Left colon (tissue), 2 donors: ENCODE results near the gene LYRM4. TPM values are rescaled to one million over a fixed set of nuclear protein-coding genes. Genes with fewer than 3 reads are reported as not detected.

Source experiments
- ATAC-seq: fragments of 200-7000 bp; cut with Tn5 transposase; one replicate; pipeline ENCODE4 v1.9.1; 2020; ENCODE audit warnings: mild to moderate bottlenecking, moderate library complexity
- DNase-seq, 2 donors: peaks; one replicate each; pipeline ENCODE4 v3.0.0-alpha.2; 2020
- intact Hi-C, 2 donors: fragments of 100-400 bp; cut with DNase I in 1 of 2; cut with micrococcal nuclease in 1 of 2; formaldehyde crosslinking; loops; one replicate each; pipeline versions ENCODE4 v1.11.2 to v1.14.0; 2022; cut with DNase I, micrococcal nuclease
- total RNA-seq, 2 donors: library from RNA; stranded (reverse); fragmentation: NEBNext Ultra II Directional; extraction: Animal tissue kit (Norgen Biotek cat#: 25700); gene quantifications; one replicate each; pipeline ENCODE4 v1.2.1, GENCODE V29; 2021
- donor health status: DM: no; HTN: no; CAD: no.
- donor health status: DM: yes; HTN: yes; CAD: no.

LYRM4 gene
- total RNA-seq, 2 donors from 2014 or later: 12.1 to 12.5 TPM

DNA sequence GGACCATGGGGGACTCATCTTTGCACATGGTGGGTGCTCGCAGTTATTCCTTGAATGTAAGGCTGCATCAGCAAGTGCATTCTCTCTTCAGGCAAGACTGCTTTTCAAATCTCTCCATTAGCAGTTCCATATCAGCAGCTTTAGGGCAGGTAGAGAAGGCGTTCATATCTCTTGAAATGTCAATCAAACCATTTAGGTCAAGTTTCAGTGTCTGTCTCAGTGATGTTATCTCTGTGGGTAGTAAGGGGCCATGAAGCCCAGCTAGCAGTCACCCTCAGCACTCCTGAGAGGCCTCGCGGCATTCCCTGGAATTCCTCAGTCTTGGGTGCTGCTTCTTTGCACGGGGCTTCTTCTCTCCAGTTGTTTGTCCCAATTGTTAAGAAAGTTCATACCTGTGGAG lies 24.8 kb upstream of the LYRM4 start:
- DNase-seq (no peak), ATAC-seq (no peak)
- intact Hi-C loops: no loop called here

GRCh38 chr6:5285081-5285480 lies 24.3 kb upstream of the LYRM4 start:
- intact Hi-C loops: no loop called here
- ATAC-seq: no peak

GRCh38 chr6:5282191-5282623 lies 21.5 kb upstream of the LYRM4 start:
- ATAC-seq: no peak
- intact Hi-C loops: no loop called here
- no peak for DNase-seq

More at GRCh38 chr6:5285081-5285480, 24.3 kb upstream of the LYRM4 start:
- no peak for DNase-seq

DNA sequence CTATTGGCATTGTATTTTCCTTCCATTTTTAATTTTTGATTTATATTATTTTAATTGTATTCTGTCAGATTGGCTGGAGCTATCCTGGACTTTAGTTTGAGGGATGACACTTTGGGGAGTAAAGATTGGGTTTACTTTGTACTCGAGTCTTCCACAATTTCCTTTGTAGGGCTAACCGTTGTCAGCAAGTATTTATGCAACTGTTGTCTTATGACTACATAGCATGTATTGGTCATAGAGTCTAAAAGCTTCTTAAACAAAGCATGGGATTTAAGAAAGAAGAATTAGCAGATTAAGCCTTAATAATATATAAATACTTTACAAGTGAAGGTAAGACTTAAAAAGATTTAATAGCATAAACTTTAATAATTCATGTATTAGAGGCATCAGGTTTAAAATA lies 20.2 kb upstream of the LYRM4 start:
- DNase-seq (no peak), ATAC-seq (no peak)
- intact Hi-C loops: no loop called here

GRCh38 chr6:5279891-5280338 lies 19.2 kb upstream of the LYRM4 start:
- intact Hi-C loops: no loop called here
- no peak for ATAC-seq
- no peak for DNase-seq

GRCh38 chr6:5278565-5279120 lies 17.9 kb upstream of the LYRM4 start:
- DNase-seq: no peak
- no peak for ATAC-seq
- intact Hi-C loops: no loop called here

- intact Hi-C loops: no loop called here
- no peak for DNase-seq
- ATAC-seq: no peak
These were observed 17.3 kb upstream of the LYRM4 start for GRCh38 chr6:5278047-5278446.

GRCh38 chr6:5277589-5277988 lies 16.8 kb upstream of the LYRM4 start:
- DNase-seq: no peak

GRCh38 chr6:5276581-5276980 lies 15.8 kb upstream of the LYRM4 start:
- intact Hi-C loops: no loop called here
- DNase-seq (no peak), ATAC-seq (no peak)

More at GRCh38 chr6:5277589-5277988, 16.8 kb upstream of the LYRM4 start:
- intact Hi-C loops: no loop called here
- no peak for ATAC-seq

GRCh38 chr6:5275497-5275896 lies 14.7 kb upstream of the LYRM4 start:
- DNase-seq (no peak), ATAC-seq (no peak)
- intact Hi-C loops: no loop called here

GRCh38 chr6:5274231-5274630 lies 13.5 kb upstream of the LYRM4 start:
- no peak for ATAC-seq
- intact Hi-C loops: no loop called here

GRCh38 chr6:5271926-5272325 lies 11.2 kb upstream of the LYRM4 start:
- intact Hi-C loops: no loop called here
- DNase-seq: no peak
- ATAC-seq: no peak

More at GRCh38 chr6:5274231-5274630, 13.5 kb upstream of the LYRM4 start:
- DNase-seq: no peak

- no peak for ATAC-seq
- no peak for DNase-seq
- intact Hi-C loops: no loop called here
These were observed 9.4 kb upstream of the LYRM4 start for GRCh38 chr6:5270093-5270680.

GRCh38 chr6:5266423-5266822 lies 5.7 kb upstream of the LYRM4 start:
- intact Hi-C loops: no loop called here
- DNase-seq (no peak), ATAC-seq (no peak)

GRCh38 chr6:5261545-5262109 lies 877 bp upstream of the LYRM4 start:
- ATAC-seq (no peak), DNase-seq (no peak)
- intact Hi-C loops: no loop called here

- intact Hi-C loops: no loop called here
- DNase-seq: peak; percentile 73 to 77
- ATAC-seq: peak; percentile 74
These were observed 584 bp downstream of the LYRM4 start for GRCh38 chr6:5260111-5260620.

GRCh38 chr6:5259428-5259827 lies 1.3 kb downstream of the LYRM4 start:
- no peak for ATAC-seq
- intact Hi-C loops: no loop called here

GRCh38 chr6:5257400-5257799 lies 3.4 kb downstream of the LYRM4 start:
- no peak for ATAC-seq
- intact Hi-C loops: no loop called here

More at GRCh38 chr6:5259428-5259827, 1.3 kb downstream of the LYRM4 start:
- no peak for DNase-seq

GRCh38 chr6:5256952-5257351 lies 3.8 kb downstream of the LYRM4 start:
- intact Hi-C loops: no loop called here

More at GRCh38 chr6:5257400-5257799, 3.4 kb downstream of the LYRM4 start:
- DNase-seq: no peak

GRCh38 chr6:5250911-5251310 lies 9.8 kb downstream of the LYRM4 start:
- intact Hi-C loops: no loop called here
- ATAC-seq: no peak
- no peak for DNase-seq

More at GRCh38 chr6:5256952-5257351, 3.8 kb downstream of the LYRM4 start:
- ATAC-seq (no peak), DNase-seq (no peak)
